ENCODE results near the gene PRKCA.
"Not testable (repeated sequence)": the region's sequence is repeated elsewhere in the genome, so short reads cannot be mapped to it uniquely, and the experiment has no call there.

The PRKCA gene

DNA sequence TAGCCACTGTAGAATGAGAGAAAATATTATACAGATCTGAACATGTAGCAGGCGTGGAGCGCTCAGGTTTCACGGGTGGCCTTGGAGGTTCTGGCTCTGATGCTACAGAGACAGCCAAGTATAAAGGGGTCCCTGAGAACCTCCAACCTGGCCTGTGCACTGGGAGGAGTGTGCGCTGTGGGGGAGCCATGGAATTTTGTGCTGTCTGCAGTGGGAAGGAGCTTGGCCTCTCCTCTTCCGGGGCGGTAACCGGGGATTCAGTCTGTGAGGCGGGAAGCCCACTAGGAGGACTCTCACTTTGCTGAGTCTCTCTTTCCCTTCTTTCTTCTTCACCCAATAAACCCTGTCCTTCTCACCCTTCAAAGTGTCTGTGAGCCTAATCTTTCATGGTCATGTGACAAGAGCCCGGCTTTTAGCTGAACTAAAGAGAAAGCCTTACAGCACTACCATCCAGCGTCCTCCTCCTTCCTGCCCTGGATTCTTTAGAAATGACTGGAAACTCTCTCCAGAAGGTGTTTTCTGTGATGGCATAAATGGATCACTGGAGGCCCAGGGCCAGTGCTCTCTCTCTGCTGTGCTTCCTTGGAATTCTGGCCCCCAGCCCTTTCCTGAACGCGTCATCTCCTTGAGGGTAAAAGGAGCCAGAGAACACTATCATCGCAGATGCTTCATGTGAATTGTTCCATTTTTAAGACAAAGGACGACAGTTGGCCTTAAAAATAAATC lies 300.4 kb downstream of the PRKCA start:
- DNase-seq (ENCODE audit: low read depth in 1 of 2, low spot score in 1 of 2): no peak

DNA sequence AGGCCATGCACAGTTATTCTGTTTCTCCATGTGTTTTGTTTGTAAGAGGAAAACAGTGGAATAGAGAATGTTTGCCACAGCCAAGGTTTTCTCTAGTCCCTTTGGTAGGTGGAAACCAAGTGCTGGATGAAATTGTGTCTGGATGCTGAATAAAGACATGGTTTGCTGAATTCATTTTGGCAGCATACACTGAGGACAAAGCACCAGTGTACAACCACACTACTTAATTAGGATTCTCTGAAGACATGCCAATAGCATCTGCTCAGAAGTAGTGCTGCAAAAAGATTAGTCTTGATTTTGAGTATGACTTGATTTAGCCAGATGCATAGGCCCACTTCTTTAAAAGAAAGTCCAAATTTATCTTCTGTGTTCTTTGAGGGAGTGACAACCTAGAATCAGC lies 302.0 kb downstream of the PRKCA start:
- DNase-seq (ENCODE audit: low read depth in 1 of 2, low spot score in 1 of 2): no peak

GRCh38 chr17:66605541-66605940 lies 303.1 kb downstream of the PRKCA start:
- DNase-seq (ENCODE audit: low read depth in 1 of 2, low spot score in 1 of 2): no peak

DNA sequence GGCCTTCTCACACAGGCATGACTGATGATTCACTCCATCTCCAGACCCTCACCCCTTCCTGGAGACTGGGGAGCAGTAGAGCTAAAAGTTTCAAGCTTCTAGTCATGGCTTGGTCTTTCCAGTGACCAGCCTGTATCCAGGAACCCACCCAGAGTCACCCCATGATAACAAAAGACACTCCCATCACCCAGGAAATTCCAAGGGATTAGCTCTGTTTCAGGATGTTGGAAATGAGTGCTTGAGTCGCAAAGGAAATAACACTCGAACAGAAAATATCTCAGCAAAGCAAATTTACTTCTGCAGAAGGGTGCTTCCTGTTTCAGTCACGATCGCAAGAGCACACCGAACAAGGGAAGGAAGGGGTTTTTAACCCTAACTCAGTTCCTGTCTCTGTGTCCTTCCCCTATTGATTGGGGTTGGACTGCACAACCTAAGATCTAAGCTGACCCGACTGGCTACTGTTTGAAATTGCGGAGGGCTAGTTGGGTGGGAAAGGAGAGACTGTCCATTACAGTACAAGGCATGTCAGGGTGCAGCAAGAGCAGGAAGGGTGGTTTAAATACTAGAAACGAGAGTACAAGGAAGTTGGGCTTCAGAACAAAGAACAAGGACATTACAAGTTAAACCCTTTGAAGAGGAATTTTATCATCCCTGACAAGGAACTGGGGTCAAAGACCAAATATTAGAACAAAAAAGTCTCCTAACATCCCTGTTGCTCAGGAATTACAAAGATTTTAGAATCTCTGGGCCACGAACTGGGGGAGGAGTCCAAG lies 308.1 kb downstream of the PRKCA start:
- no peak for DNase-seq (ENCODE audit: low read depth in 1 of 2, low spot score in 1 of 2)

DNA sequence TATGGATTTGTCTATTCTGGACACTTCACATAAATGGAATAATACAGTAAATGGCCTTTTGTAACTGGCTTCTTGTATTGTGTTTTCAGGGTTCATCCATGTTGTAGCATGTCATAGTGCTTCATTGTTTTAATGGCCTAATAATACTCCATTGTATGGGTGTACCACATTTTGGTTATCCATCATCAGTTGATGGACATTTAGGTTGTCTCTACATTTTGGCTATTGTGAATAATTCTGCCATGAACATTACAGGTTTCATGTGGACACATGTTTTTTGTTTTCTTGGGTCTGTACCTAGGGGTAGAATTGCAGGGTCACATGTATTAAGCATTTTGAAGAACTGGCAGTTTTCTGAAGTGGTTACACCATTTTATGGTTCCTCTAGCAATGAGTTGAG lies 309.0 kb downstream of the PRKCA start:
- no peak for DNase-seq (ENCODE audit: low read depth in 1 of 2, low spot score in 1 of 2)

DNA sequence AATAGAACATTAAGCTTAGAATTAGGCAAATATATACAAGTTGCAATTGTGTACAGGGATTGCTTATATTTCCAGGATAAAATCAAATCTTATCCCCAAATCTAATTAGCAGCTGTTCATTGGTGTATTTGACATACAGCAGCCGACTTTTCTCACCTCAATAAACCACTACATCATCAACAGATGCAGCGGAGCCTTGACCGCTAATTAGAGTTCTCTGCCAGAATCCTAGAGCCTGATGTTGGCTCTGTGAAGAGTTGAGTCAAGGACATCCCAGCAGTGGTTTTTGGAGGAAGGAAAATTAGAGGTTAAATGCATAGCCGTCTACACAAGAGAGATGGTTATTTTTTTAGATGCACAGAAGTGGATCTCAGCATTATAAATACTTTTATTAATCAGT lies 310.6 kb downstream of the PRKCA start:
- no peak for DNase-seq (ENCODE audit: low read depth in 1 of 2, low spot score in 1 of 2)

GRCh38 chr17:66614469-66614868 lies 312.1 kb downstream of the PRKCA start:
- DNase-seq (ENCODE audit: low read depth in 1 of 2, low spot score in 1 of 2): no peak

GRCh38 chr17:66619206-66619605 lies 316.8 kb downstream of the PRKCA start:
- DNase-seq (ENCODE audit: low read depth in 1 of 2, low spot score in 1 of 2): no peak

GRCh38 chr17:66620528-66620927 lies 318.1 kb downstream of the PRKCA start:
- no peak for DNase-seq (ENCODE audit: low read depth in 1 of 2, low spot score in 1 of 2)

DNA sequence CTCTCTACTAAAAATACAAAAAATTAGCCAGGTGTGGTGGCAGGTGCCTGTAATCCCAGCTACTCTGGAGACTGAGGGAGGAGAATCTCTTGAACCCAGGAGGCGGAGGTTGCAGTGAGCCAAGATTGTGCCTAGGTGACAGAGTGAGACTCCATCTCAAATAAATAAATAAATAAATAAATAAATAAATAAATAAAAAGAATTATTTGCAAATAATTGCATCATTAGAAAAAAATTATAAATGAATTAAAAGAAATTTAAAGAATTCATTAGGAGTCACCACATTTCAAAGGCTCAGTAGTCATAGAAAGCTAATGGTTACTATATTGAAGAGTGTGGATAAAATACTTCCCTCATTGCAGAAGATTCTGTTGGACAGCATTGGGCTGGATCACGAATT lies 322.2 kb downstream of the PRKCA start:
- DNase-seq (ENCODE audit: low read depth in 1 of 2, low spot score in 1 of 2): not testable (repeated sequence)

- no peak for DNase-seq (ENCODE audit: low read depth in 1 of 2, low spot score in 1 of 2)
Observed at GRCh38 chr17:66625311-66625767, 322.9 kb downstream of the PRKCA start.

DNA sequence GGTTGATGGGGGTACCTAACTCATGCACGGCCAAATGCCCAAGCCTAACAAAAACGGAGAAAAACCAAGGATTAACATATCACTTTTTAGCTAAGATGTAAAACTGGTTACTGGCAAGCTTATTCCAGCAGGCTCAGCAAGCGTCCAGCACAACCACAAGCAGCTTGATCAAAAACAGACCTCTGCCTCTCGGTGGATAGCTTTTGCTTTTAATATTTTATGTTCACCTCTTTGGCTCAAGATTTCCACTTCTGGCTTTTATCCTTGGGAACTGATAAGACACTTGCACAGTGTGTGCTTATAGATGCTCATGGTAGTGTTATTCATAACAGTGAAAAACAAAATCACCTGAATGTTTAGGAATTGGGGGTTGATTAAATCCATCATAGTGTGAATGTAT lies 325.6 kb downstream of the PRKCA start:
- DNase-seq (ENCODE audit: low read depth in 1 of 2, low spot score in 1 of 2): no peak

GRCh38 chr17:66629762-66630161 lies 327.3 kb downstream of the PRKCA start:
- no peak for DNase-seq (ENCODE audit: low read depth in 1 of 2, low spot score in 1 of 2)

DNA sequence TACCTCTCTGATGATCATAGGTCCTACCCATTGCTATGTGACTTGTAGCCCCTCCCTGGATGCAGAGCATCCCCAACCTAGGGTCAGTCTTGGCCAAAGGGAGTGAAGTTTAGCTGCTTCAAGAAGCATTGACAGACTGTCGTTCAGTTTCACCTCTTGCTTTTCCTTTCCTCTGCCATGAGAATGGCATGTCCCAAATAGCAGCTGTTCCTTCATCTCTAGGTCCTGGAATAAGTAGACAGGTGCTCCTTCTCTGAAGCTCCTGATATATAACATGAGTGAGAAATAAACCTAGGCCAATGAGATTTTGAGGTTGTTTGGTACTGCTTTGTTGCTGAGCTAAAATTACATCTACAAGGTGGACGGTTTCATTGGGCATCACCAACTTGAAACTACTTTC lies 328.0 kb downstream of the PRKCA start:
- DNase-seq (ENCODE audit: low read depth in 1 of 2, low spot score in 1 of 2): no peak

- DNase-seq (ENCODE audit: low read depth in 1 of 2, low spot score in 1 of 2): no peak
Observed at GRCh38 chr17:66630828-66631472, 328.5 kb downstream of the PRKCA start.

DNA sequence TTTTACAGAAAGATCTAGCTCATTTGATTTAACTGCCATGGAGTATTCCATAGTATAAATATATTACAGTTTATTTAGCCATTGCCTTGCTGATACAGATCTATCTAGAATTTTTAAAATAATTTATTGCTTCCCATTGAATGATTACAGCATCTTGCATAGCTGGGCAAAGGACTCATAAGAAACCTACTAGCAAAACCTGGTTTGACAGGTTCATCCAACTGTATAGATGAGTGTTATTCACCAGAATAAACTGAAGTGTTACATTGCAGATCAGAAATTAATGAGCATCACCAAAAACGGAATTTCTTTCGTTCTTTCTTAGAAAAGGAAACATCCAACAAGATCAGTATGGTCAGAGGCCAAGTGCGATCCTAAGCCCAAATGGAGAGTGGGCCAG lies 330.3 kb downstream of the PRKCA start:
- no peak for DNase-seq (ENCODE audit: low read depth in 1 of 2, low spot score in 1 of 2)

- DNase-seq (ENCODE audit: low read depth in 1 of 2, low spot score in 1 of 2): no peak
Observed at GRCh38 chr17:66633317-66633965, 331.0 kb downstream of the PRKCA start.

DNA sequence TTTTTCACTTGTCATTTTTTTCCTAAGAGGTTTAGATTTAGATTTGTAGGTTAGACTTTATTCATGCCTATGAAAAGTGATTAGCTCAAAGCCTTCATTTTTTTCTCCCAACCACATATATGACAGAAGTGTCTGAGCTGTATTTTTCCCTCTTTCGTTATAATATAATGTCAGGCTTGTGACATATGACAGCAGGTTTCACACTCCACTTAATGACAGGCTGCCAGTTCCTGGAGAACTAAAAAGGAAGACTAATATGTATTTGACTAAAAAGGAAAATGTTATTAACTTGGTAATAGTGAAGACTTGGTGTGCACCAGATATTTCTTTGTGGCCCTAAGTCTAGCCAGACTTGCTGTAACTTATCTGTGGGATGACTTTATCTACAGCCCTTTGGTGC lies 331.8 kb downstream of the PRKCA start:
- DNase-seq (ENCODE audit: low read depth in 1 of 2, low spot score in 1 of 2): no peak

- DNase-seq (ENCODE audit: low read depth in 1 of 2, low spot score in 1 of 2): no peak
Observed at GRCh38 chr17:66635386-66636045, 333.1 kb downstream of the PRKCA start.

DNA sequence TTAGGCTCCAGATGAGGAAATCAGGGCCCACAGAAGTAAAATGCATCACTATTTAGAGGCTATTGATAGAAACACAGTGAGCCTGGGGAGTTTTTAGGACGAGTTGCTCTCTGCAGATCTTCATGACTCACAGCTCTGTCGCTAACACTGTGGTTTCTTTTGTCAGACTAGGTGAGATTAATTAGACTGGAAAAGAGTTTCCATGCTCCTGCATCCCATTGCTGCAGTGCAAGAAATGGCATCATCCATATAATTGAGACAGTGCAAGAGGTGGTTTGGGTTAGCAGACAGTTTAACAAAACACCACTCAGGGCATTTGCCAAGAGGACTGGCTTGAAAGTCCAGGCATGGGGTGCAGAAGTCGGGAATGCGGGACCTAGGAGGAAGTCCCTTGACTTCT lies 333.7 kb downstream of the PRKCA start:
- no peak for DNase-seq (ENCODE audit: low read depth in 1 of 2, low spot score in 1 of 2)

- DNase-seq (ENCODE audit: low read depth in 1 of 2, low spot score in 1 of 2): no peak
Observed at GRCh38 chr17:66637491-66637890, 335.1 kb downstream of the PRKCA start.

Measured in stimulated activated CD4-positive, alpha-beta T cell treated with anti-CD3 and anti-CD28 coated beads, Interleukin-15, amount 100 ng/mL, for 1 hour (primary cell).